Activated CD8-positive, alpha-beta memory T cell treated with anti-CD3 and anti-CD28 coated beads for 48 hours (primary cell): Measurements from ENCODE around the gene CRYGD.
"Not testable (repeated sequence)": the region's sequence is repeated elsewhere in the genome, so short reads cannot be mapped to it uniquely, and the experiment has no call there.

ENCODE experiments used
- DNase-seq, 3 experiments: peaks; one replicate each; pipeline ENCODE4 v3.0.0-alpha.2; 2020; ENCODE audit warnings: low read depth in 2 of 3, low spot score in 2 of 3

CRYGD gene

DNA sequence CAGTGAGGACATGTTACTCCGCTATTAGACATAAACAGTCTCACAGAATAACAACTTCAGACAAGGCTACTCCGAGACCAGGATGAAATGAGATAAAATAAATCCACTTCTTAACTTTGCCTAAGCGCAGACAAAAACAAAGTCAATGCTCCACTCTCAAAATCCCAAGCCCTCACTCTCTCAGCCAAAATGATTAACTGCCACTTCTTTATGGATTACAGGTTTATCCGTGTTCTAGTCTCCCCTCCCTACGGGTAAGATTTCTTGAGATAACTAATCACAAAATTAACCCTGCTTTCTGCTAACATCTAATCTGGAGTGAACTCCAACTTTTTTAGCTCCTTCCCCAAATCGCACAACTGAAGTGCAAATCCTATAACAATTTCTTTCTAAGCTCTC, 6.4 kb upstream of the CRYGD start:
- no peak for DNase-seq

DNA sequence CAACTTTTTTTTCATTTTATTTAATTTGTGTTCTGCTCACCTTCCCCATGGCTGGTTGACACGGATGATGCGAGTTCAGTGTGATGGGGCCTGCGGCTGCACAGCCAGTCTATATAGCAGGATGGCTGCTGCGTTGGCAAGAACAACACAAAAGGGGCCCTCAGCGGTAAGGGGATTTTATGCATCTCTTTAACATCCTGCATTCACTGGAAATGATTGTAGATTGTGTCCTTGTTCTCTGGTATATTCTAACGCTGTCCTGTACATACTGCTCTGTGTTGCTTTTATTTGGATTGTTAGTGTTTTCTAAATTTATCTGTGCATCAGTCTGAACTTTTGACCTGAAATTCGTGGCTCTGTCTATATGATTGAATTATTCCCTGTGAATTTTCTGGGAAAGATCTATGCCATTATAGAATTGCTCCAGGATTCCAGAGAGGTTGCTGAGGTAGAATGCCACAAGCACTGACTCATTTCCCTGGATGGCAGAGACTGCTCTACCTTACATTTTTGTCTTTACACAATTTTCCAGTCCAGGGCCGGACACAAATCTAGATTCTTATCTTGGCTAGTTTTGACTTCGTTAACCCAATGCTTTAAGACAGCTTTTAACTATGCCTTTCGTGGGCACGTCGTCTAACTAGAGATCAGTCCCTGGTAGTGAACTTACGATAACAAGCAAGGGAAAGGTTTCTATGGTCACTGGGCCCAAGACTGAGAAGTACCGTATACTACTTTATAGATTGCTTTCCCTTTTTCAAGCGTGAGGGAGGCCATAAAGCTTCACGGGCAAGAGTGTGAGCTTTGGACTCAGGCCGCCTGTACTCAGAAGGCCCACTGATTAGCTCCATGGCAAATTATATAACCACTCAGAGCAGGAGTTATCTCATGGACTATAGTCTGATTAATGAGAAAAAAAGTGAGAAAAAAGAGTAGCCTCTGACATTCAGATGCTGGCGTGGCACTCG, 5.7 kb upstream of the CRYGD start, which contains the start of gene CRYGC:
Gene CRYGC (minus strand): TSS at position 85 of the 968 bp plus-strand sequence. CDS start 36 bp downstream, at position 49.
- DNase-seq: no peak

DNA sequence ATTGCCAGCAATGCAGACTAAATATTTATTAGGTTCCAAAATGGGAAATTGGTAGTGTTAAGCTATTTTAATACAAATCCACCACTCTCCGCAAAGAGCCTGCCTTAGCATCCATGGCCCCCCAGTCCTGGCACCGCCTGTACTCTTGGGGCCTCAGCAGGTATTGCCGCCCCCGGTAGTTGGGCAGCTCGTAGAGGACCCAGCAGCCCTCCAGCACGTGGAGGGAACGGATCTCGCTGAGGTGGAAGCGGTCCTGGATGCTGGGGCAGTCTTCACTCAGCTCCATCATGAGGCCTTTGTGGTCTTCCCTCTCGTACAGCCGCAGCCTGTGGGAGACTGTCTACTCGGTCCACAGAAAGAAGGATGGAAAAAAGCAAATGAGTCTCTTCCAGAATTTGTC, 3.8 kb upstream of the CRYGD start:
- DNase-seq: no peak

DNA sequence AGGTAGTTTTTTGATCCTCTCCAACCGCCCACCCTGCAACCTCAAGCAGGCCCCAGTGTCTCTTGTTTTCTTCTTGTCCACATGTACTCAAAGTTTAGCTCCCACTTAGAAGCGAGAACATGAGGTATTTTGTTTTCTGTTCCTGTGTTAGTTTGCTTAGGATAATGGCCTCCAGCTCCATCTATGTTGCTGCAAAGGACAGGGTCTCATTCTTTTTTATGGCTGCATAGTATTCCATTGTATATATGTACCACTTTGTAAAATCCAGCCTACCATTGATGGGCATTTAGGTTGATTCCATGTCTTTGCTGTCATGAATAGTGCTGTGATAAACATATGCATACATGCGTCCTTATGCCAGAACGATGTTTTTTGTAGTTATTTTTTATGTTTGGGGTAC, 2.8 kb upstream of the CRYGD start:
- DNase-seq: no peak

DNA sequence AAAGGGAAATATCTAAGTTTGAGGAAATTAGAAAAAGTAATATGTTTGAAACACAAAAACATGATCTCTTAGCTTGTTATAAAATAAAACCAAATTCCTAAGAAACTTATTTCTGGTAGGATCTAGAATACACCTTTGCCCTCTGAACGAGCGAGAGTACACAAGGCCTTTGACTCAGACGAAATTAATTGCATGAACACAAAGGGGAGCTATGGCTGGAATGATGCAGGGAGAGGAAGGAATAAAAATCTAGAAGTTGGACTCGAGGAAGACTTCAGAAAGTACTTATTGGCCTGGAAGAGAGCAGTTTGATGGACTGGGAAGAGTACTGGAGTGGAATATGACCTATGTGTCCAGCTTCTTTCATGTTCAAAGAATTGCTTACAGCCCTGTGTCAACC, 927 bp upstream of the CRYGD start:
- DNase-seq: no peak

DNA sequence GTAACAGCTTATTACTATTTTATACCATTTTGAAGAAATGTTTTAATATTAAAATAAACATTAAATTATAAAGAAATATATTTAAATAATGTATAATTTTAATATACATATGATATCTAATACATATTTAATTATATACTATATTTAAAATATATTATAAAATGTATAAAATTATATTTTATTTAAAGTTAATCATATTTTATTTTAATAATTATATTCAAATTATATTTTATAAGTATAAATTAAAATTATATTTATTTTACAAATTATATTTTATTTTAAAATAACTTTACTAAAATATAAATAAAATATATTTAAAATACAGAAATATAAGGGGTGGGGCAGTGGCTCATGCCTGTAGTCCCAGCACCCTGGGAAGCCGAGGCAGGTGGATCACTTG, 2.1 kb downstream of the CRYGD start:
- DNase-seq: no peak

DNA sequence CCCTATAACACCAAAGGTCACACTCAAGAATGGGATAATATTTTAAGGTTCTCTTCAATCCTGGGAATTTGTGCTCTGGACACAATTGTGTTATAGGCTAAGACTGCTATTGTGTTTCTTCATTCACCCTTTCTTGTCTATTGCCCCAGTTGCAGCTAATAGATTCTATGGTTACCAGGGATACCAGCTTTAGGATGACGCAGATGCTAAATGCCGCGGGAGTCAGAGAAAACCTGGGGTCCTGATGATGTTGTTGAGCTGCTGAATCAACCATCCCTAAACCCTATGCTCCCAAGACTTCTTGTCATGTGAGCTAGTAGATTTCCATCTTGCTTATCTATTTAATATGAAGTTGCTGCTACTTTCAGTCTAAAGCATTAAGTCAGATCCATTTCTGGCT, 5.4 kb downstream of the CRYGD start:
- DNase-seq: no peak

DNA sequence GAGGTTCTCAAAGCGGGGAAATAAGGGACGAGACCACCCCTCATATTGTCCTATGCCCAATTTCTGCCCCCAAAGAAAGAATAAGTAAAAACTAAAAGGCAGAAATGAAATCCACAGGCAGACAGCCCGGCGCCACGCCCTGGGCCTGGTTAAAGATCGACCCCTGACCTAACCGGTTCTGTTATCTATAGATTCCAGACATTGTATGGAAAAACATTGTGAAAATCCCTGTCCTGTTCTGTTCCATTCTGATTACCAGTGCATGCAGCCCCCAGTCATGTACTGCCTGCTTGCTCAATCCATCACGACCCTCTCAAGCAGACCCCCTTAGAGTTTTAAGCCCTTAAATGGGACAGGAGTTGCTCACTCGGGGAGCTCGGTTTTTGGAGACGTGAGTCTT, 6.9 kb downstream of the CRYGD start:
- DNase-seq: not testable (repeated sequence)

DNA sequence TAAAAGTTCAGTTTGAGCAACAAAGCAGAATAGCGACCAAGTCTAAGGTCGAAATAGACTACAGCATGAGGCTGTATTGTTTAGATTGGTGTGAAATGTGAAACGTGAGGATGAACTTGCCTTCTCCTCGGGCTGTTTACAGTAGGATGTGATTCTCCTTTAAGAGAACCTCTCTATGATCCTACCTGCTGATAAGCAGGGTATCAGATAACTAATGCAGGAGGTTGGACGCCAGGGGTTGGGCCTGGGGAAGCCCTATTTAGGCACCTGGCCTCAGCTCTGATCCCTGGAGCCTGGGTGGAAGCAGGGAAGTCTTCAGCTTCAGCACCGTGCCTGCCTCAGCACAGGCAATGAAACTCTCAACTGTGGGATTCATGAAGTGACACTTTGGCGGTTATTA, 11.4 kb downstream of the CRYGD start:
- no peak for DNase-seq

DNA sequence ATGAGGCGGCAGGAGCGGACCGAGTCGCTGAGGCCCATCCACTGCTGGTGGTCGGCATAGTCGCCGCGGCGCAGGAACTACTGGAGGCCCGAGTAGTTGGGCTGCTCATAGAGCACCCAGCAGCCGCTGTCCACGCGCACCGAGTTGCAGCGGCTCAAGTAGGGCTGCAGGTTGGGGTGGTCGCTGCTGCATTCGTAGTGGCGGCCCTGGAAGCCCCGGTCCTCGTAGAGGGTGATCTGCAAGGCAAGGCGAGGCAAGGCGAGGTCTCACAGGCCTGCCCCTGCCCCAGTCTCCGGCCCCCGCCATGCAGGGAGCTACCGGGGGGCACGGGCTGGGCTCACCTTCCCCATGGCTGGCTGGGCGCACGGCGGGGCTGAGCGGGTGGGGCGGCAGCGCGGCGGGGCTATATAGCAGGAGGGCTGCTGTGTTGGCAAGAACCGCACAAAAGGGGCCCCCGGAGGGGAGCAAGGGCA, 12.0 kb downstream of the CRYGD start:
- DNase-seq: not testable (repeated sequence)

DNA sequence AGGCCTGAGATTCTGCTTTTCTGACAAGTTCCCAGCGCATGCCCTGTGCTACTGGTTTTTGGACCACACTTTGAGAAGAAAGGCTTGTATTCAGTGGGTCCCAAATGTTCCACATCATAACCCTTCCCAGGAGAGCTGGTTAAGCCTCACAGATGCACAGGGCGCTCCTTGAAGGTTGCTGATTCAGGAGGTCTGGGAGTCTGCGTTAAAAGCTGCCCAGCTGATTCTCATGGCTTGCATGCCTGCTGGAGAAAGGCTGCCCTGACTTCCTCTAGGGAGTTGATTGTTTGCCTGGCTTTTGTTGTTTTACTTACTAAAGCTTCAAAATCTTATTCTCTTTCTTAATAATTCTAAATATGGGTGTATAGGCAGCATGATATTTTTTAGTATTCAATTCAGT, 20.7 kb downstream of the CRYGD start:
- DNase-seq: no peak

DNA sequence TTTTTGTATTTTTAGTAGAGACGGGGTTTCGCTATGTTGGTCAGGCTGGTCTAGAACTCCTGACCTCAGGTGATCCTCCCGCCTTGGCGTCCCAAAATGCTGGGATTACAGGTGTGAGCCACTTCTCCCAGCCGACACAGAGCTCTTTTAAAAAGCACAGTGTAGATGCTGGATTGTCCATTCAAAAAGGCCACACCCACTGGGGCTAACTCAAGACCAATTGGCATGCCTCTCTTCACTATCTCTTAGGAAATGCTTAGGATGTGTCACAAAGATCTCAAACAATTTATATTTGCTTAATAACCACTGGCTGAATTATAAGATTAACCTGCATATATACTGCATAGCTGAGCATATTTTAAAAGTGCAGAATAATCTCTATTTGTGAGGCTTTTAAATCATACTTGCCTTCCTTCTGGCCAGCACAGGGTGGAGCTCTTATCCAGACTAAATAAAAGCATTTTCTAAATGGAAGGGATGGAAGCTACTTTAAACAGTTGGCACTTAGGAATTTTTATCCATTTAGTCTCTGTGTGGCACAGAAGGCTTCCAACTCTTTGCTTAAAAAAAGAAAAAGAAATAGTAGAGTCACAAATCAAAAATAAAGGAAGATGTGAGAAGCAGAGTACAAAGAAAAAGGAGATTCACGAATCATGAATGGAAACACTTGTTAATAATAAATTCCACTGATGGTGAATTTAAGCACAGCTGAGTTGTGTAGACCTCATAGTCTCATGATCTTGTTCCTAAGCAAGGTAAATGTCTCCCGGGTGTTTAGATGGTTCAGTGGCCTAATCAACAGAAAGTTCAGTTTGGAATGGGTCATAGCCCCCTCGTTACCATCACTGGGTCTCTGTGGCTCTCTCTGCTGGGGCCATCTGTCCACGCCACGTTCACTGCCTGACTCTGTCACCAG, 22.4 kb downstream of the CRYGD start:
- no peak for DNase-seq

DNA sequence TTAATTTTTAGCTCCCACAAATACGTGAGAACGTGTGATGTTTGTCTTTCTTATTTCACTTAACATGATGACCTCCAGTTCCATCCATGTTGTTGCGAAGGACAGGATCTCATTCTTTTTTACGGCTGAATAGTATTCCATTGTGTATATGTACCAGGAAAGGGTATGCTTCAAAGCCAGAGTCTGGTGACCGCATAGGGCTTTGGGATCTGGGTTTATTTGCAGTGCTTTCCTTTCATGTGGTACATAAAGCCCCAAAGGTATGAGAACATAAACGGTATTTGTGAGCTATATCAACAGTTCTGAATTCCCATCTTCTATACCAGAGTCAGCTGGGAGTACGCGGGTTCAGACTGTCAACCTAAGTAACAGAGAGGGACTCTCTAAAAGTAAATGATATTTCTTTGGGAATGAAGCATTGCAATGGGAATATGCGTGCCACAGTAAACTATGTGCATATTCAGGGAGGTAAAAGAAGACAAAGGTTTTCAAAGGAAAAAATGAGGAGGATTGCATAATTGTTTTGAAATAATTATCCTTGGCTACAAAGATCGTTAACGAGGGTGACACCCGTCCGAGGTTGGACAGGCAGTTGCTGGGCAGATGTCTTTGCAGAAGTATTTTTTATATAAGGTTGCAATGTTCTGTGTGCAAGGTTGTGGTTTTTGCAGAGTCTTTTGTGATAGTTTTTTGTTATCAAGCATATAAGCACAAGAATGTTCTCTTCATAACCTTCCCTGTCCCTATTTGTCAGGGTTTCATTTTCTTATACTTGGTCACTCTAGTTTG, 24.4 kb downstream of the CRYGD start:
- DNase-seq: no peak

DNA sequence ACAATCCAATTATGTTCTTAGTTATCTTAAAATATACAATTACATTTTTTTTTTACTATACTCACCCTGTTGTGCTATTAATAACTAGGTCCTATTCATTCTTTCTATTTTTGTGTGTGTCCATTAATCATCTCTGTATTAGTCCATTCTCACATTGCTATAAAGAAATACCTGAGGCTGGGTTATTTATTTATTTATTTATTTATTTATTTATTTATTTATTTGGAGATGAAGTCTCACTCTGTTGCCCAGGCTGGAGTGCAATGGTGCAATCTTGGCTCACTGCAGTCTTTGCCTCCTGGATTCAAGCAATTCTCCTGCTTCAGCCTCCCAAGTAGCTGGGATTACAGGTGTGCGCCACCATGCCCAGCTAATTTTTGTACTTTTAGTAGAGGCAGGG, 25.6 kb downstream of the CRYGD start:
- DNase-seq: not testable (repeated sequence)

DNA sequence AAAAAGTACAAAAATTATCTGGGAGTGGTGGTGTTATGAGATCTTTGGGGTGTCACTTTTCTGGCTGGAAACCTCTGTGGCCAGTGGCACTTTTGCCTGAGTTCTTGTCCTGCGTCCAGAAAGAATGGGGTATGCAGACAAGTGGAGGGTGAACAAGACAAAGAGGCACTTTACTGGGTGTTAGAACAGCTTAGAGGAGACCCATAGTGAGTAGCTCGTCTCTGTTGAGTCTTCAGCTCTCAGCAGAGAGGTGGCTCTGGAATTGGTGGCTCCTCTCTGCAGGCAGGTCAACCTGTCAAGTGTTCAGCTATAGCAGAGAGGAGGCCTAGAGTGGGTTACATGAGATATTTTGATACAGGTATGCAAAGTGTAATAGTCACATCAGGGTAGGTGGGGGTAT, 26.1 kb downstream of the CRYGD start:
- DNase-seq: no peak

DNA sequence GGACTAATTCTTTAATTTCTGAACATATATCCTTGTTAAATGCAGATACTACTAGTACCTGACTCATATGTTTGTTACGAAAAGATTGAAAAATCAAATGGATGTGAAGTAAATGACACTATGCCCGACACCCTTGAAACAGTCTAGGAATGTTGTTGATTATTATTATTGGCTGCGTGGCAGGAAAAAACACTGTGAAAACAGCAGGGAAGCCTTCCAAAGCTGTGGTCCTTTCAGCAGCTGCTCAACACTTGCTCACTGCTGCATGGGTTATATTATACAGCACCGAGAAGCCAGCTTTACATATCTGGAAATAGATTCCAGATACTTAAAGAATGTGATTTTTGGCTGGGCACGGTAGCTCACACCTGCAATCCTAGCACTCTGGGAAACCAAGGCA, 26.5 kb downstream of the CRYGD start:
- no peak for DNase-seq

DNA sequence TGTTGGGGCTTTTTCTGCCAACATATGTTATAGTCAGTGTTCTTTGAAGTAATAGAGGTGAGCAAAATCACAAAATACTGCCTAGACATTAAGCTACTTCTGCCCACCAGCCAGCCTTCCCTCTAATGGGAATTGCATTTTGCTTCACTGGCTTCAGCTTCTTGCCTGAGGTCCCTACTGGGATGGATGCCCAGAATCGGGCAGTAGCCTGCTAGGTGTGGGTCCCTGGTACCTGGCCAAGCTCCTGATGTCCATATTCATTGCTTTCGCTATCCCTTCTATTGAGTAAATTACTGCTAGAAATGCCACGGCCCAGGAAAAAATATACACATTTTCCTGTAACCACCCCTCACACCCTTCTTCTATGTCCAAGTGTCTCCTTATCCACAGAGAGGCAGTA, 27.0 kb downstream of the CRYGD start:
- DNase-seq: no peak

DNA sequence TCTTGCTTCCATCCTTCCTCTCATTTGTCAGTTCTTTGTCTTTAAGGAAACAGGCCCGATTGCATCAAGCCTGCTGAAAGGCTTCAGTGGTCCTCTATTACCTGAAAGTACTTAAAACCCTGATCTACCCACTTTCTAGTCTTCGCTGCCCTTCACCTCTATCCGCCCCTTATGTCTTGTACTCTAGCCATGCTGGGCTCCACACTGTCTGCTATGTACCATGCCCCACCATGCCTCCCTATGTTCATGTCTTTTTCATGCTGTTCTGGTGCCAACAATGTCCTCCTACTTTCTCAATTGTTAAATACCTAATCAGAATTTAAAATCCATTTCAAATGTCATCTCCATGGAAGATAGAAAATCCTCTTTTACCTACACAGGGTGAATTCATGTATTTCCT, 28.2 kb downstream of the CRYGD start:
- DNase-seq: no peak

DNA sequence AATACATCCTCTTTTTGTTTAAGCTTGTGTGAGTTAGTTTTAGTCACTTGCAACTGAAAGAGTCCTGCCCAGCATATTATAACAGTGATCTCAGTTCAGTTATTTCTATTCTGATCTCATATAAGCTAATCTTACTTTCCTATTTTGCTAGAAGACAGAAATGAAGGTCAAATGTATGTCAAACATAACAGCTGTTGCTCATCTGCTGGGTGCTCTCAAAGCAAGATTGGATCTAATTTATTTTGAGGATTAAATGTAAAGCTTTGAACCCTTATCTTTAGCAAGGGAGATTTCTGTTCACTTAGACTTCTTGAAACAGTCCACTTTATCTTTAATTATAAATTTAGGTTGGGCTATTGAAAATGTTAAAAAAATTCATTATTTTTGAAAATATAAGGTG, 31.2 kb downstream of the CRYGD start:
- DNase-seq: no peak

DNA sequence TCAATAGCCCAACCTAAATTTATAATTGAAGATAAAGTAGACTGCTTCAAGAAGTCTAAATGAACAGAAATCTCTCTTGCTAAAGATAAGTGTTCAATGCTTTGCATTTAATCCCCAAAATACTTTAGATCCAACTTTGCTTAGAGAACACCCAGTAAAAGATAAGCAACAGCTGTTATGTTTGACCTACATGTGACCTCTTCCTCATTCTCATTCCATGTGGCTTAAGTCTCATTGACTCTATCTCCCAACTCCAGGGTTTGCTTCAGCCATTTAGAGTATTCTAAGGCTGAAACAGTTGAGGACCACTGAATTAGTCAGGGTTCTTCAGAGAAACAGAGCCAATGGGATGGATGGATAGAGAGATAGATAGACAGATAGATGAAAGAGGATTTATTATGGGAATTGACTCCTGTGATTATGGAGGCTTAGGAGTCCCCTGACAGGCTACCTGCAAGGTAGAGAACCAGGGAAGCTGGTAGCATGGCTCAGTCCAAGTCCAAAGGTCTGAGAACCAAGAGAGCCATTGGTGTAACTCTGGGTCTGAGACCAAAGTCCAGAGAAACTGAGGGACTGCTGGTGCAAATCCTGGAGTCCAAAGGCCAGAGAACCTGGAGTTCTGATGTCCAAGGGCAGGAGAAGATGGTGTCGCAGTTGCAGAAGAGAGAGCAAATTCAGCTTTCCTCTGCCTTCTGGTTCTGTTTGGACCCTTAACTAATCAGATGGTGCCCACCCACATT, 32.1 kb downstream of the CRYGD start:
- no peak for DNase-seq
